D721Med (cell line): ENCODE measurements around the gene HTR1B.

Experiments
- DNase-seq: peaks from one replicate; pipeline ENCODE4 v3.0.0; 2011; ENCODE audit warnings: low spot score; ENCODE audit not compliant: insufficient read length
- FAIRE-seq: peaks from 2 replicates; lab custom pipeline; 2011; peaks lifted over from hg19 to GRCh38; lab: Jason Lieb, UNC
- TF ChIP-seq, protein P1 (sequence below): IDR thresholded peaks from 2 replicates; pipeline ENCODE4 v1.5.1; 2012; ENCODE audit warnings: mild to moderate bottlenecking, control low read depth; ENCODE audit not compliant: insufficient read depth; ENCODE audit errors: missing control alignments

HTR1B gene

GRCh38 chr6:77474973-77475372 lies 11.7 kb upstream of the HTR1B start:
- TF ChIP-seq, protein P1, sequence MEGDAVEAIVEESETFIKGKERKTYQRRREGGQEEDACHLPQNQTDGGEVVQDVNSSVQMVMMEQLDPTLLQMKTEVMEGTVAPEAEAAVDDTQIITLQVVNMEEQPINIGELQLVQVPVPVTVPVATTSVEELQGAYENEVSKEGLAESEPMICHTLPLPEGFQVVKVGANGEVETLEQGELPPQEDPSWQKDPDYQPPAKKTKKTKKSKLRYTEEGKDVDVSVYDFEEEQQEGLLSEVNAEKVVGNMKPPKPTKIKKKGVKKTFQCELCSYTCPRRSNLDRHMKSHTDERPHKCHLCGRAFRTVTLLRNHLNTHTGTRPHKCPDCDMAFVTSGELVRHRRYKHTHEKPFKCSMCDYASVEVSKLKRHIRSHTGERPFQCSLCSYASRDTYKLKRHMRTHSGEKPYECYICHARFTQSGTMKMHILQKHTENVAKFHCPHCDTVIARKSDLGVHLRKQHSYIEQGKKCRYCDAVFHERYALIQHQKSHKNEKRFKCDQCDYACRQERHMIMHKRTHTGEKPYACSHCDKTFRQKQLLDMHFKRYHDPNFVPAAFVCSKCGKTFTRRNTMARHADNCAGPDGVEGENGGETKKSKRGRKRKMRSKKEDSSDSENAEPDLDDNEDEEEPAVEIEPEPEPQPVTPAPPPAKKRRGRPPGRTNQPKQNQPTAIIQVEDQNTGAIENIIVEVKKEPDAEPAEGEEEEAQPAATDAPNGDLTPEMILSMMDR, result no peak
- FAIRE-seq (no peak), DNase-seq (no peak)

- no peak for FAIRE-seq
- no peak for DNase-seq
These were observed 11.1 kb upstream of the HTR1B start for GRCh38 chr6:77474286-77474956.

DNA sequence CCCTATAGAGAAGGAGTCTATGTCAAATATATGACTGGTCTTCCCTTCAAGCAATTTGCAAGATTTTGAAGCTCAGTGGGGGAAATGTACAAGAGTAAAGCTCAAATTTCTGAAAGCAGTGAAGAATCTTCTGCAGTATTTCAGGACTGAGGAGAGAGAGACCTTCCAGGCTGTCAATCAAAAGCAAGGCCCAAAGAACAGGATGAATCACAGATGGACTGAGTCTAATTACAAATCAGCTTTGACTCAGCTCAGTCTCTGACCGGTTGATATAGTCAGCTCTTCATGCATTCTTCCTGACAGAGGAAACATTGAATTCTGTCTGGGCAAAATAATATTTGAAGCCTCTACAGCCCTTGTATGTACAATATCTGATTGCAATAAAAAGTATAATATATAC lies 7.7 kb upstream of the HTR1B start:
- TF ChIP-seq, protein P1, result no peak
- FAIRE-seq (no peak), DNase-seq (no peak)

More at GRCh38 chr6:77474286-77474956, 11.1 kb upstream of the HTR1B start:
- TF ChIP-seq, protein P1, result no peak

DNA sequence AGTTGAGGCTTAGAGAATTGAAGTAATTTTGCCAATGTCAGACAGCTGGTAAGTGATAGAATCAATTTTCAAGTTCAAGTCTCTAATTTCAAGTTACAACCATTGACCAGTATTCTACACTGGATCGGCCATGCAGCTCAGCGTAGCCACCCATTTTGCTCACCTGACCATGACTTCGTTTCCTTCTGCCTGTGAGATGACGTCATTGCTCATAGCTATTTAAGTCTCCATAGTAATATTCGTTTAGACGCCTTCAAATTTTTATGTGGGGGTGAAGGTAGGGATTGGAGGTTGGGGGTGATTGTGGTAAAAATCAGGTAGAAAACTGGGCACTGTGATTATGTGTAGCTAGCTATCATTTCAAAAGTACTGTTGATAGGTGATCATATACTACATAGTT lies 5.6 kb upstream of the HTR1B start:
- FAIRE-seq (no peak), DNase-seq (no peak)
- TF ChIP-seq, protein P1, result no peak

GRCh38 chr6:77466451-77467437 lies 3.5 kb upstream of the HTR1B start:
- no peak for DNase-seq
- no peak for FAIRE-seq
- TF ChIP-seq, protein P1, result no peak

DNA sequence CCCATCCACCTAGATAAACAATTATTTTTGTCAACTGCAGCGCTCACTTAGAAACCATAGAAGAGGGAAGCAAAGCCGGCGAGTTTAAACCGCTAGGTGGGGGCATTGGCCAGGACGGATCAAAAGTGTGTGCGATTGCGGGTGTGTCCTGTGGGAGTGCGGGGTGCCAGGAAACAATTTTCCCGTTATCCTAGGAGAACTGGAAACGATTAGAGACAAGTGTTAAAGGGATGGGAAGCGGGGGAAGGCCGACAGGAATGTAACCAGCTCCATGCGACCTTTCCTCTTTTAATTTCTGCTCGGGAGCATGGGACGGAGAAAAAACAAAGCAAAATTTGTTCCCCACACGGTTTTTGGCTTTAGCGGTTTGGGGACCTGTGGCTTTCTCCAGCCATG lies 2.8 kb upstream of the HTR1B start:
- TF ChIP-seq, protein P1, result peak; percentile 25
- FAIRE-seq, result no peak
- no peak for DNase-seq

GRCh38 chr6:77464495-77464867 lies 1.2 kb upstream of the HTR1B start:
- TF ChIP-seq, protein P1, result no peak
- DNase-seq, result no peak
- FAIRE-seq, result no peak
